ENCODE data around the gene C6orf118.

DNA sequence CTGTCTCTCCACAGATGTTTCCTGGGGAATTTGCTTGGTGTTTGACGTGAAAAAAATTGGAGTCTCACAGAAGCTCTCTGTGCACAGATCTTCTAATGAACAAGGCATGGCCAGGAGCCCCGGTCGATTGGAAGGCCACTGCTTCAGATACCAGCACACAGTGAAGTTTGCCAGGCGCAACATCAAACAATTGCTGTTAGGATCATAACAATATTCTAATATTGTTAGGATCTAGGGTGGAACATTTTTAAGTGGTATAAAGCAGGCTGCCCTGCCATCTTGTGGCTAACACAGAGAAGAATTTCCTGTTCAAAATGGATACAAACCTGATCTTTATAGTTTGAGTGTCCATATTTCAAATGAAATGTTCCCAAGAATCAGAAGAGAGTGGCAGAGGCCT, 64.1 kb downstream of the C6orf118 start:
- TF ChIP-seq EZH2 (IDR thresholded peaks at IDR 0.05; ENCODE audit: insufficient read depth, poor library complexity, severe bottlenecking) = no peak
- TF ChIP-seq EZH2phosphoT487 (IDR thresholded peaks at IDR 0.05; ENCODE audit: insufficient read depth, low read depth) = no peak

All from GM23248 (cell line).